NCI-H460 (cell line): Measurements from ENCODE around the gene TCL1A. TPM values are rescaled to one million over a fixed set of nuclear protein-coding genes. Genes with fewer than 3 reads are reported as not detected.
"Not testable (repeated sequence)": the region's sequence is repeated elsewhere in the genome, so short reads cannot be mapped to it uniquely, and the experiment has no call there.

ENCODE experiments used
- DNase-seq: peaks from one replicate; pipeline ENCODE4 v3.0.0-alpha.2; 2016; ENCODE audit warnings: low read depth; ENCODE audit errors: extremely low read depth
- polyA plus RNA-seq: library from polyadenylated mRNA; depleted of rRNA; stranded (reverse); fragments of >200 nt; gene quantifications from 2 replicates; pipeline ENCODE4 v1.2.3, GENCODE V29; 2014; cell fraction: nucleus; rRNA removed
- total RNA-seq: library from RNA; depleted of rRNA; stranded (reverse); fragments of >200 nt; shearing (Covaris generic); gene quantifications from 2 replicates; pipeline ENCODE4 v1.2.3, GENCODE V29; 2014; rRNA removed

The TCL1A gene
- total RNA-seq = not detected in 2 replicates
- not detected in 2 replicates for polyA plus RNA-seq

GRCh38 chr14:95713596-95714371 lies at the start of gene TCL1A:
Gene TCL1A, minus strand, starts transcription at chr14:95714125. Its CDS starts 59 bp downstream, at chr14:95714066.
- DNase-seq = no peak

DNA sequence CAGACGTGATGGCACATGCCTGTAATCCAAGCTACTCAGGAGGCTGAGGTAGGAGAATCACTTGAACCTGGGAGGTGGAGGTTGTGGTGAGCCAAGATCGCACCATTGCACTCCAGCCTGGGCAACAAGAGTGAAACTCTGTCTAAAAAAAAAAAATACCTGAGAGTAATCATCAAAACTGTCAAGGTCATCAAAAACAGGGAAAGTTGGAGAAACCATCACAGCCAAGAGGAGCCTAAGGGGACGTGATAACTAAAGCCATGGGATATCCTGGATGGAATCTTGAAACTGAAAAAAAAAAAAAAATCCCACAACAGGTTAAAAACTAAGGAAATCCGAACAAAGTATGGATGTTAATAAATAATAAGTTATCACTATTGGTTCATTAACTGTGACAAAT lies 49.1 kb upstream of the TCL1A start:
- not testable (repeated sequence) for DNase-seq

DNA sequence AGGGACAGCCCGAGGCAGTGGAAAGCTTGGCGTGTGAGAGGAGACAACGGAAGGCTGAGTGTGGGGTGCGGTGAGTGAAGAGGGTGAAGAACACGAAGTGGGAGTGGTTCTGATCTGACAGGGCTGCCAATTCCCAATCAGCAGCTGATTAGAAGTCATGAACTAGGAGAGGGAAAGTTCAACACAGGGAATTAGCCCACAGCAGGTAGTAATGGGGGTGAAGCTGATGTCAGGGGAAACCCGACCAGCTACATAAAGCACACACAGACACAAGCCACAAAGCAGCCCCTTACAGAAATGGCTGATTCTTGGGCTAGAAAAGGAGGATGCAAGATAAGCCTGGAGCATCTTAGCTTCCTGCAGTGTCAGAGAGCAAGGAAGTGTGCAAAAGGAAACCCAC lies 47.5 kb upstream of the TCL1A start:
- DNase-seq = no peak

GRCh38 chr14:95760596-95760995 lies 46.7 kb upstream of the TCL1A start:
- DNase-seq = no peak

DNA sequence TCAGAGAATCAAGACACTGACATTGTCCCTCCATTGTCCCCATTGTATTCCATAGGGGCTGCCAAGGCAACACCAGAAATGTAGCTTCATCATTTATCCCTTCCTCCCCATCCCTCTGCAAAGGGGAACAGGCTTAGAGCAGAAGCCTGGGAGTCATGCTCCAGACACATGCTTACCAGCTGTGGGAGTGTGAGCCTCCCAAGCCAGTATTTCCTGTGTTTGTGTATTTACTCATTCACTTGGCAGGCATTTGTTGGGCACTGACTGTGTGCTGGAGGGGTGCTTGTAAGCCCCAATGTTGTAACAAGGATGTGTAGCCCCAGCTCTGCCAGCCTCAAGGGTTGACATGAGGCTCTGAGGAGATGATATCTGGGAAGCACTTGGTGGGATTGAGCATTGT lies 46.0 kb upstream of the TCL1A start:
- DNase-seq = no peak

- DNase-seq = no peak
Observed at GRCh38 chr14:95758331-95758730, 44.4 kb upstream of the TCL1A start.

DNA sequence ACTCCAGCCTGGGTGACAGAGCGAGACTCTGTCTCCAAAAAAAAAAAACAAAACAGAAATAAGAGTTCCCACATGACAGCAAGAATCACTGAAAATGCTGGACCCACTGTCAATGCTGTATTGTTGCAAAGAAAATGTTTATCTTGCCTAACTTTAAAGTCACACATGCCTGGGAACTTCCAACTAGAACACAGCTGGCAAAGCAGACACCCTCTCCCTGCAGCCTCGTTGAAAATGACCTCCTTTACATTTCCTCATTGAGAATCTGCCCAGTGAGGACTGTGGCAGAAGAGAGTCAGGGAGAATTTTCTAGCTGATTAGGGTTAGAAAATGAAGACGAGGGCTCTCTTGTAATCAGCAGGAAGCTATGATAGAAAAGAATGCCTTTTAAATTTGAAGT lies 42.8 kb upstream of the TCL1A start:
- DNase-seq = no peak

GRCh38 chr14:95756127-95756526 lies 42.2 kb upstream of the TCL1A start:
- DNase-seq = no peak

DNA sequence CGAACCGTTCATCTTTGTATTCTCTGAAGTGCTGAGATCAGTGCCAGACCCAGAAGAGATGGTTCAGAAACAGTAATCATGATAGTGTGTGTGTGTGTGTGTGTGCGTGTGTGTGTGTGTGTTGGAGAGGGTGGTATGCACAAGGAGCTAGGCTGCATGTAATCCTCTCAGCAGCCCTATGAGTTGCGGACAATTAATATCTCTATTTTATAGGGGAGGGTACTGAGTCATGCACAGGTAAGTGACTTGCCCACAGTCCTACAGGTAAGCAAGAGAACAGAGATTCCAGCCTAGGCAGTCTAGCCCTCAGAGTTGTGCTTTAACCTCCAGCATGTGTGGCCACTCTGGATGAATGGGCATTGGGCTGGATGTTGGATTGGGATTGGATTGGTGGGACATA lies 27.9 kb upstream of the TCL1A start:
- DNase-seq = no peak

DNA sequence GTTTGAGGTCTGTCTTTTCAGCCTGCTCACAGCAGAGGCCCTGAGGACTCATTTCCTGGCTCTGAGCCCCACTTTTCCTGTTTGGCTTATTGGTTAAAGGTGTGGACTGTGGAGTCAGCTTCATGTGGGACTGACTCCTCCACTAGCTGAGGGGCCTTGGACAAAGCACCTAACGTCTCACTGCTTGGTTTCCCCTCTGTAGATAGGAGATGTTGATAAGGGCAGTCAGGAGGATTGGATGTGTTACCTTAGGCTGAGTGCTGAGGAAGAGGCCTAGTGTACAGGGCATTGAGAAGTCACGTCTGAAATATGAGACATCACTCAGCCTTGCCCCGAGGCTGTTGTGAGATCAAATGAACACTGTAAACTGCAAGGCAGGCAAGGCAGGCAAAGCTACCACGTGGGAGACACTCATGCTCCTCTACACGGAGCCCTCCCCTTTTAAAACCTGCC lies 27.1 kb upstream of the TCL1A start:
- no peak for DNase-seq

- DNase-seq = no peak
Observed at GRCh38 chr14:95739356-95739755, 25.4 kb upstream of the TCL1A start.

- no peak for DNase-seq
Observed at GRCh38 chr14:95733212-95733611, 19.3 kb upstream of the TCL1A start.

DNA sequence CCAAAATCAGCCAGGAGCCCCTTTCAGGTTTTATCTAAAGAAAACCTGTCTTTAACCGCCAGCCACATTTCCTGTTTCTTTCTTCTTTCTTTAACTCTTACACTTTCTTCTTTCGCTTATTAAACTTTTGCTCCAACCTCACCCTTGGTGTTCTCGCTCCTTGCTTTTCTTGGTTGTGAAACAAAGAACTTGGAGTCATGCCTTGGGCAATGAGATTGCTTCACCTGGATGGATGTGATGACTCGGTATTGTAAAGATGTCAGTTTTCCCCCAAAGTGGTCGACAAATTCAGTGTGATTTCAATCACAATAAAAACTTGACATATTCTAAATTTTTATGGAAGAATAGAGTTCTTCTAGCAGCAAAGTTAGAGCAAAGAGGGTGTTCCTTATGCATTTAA lies 16.2 kb upstream of the TCL1A start:
- no peak for DNase-seq

GRCh38 chr14:95729402-95730028 lies 15.6 kb upstream of the TCL1A start:
- not testable (repeated sequence) for DNase-seq

GRCh38 chr14:95727056-95727700 lies 13.3 kb upstream of the TCL1A start:
- DNase-seq = no peak

DNA sequence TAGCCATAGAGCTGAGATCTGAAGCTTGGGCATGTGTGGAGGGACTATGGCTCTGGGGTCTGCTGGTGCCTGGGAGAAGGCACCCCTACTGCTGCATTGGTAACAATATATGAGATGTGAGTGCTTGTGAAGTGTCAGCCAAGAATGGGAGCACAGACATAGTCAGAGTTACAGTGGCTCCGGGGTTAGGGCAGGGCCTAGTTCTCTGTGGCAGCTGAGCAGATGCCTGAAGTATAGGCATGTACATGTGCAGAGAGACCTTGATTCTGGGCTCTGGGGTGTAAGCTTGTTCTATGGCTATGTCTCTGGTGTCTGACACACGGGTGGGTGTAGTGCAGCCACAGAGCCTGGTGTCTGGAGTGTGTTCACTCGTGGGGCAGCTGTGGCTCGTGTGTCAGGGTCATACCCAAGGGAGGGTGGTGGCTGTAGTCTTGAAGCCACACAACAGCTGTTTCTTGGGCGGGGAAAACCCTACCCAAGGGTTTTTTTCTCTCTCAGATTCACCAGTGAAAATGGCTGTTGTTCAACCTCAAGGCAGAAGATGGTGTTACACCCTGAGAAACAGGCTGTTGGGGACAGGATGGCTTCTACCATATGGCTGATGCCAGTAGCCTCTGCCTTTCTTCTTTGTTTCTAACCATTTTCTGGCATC lies 11.9 kb upstream of the TCL1A start:
- no peak for DNase-seq

DNA sequence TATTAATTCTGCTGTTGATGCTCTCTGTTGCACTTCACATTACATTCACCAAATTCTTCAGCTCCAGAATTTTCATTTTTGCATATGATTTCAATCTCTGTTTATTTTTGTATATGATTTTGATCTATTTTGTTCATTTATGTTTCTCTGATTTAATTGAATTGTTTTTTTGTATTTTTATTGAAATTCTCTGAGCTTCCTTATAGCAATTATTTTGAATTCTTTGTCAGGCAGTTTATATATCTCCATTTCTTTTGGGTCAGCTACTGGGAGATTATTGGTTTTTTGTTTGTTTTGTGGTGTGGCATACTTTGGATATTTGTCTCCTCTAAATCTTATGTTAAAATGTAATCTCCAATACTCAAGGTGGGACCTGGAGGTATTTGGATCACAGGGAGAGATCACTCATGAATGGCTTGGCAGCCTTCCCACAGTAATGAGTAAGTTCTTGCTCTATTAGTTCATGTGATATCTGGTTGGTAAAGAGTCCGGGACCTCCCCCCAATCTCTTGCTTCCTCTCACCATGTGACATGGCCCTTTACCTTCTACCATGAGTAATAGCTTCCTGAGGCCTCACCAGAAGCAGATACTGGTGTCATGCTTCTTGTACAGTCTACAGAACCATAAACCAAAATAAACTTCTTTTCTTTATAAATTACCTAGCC lies 8.7 kb upstream of the TCL1A start:
- no peak for DNase-seq

DNA sequence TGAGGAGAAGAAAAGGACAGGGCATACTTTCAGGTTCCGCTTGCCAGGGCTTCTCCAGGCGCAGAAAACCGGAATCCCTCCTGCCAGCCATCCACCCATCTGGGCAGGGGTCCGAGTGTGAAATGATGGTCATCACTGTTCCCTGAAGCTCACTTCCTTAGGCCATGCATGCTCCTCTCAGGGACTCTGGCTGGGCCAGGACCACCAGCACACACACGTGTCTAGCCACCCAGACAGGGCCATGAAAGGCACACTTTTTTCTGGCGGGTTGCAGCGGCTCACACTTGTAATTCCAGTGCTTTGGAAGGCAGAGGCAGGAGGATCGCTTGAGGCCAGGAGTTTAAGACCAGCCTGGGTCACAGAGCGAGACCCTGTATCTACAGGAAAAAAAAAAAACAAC lies 1.5 kb downstream of the TCL1A start:
- no peak for DNase-seq

DNA sequence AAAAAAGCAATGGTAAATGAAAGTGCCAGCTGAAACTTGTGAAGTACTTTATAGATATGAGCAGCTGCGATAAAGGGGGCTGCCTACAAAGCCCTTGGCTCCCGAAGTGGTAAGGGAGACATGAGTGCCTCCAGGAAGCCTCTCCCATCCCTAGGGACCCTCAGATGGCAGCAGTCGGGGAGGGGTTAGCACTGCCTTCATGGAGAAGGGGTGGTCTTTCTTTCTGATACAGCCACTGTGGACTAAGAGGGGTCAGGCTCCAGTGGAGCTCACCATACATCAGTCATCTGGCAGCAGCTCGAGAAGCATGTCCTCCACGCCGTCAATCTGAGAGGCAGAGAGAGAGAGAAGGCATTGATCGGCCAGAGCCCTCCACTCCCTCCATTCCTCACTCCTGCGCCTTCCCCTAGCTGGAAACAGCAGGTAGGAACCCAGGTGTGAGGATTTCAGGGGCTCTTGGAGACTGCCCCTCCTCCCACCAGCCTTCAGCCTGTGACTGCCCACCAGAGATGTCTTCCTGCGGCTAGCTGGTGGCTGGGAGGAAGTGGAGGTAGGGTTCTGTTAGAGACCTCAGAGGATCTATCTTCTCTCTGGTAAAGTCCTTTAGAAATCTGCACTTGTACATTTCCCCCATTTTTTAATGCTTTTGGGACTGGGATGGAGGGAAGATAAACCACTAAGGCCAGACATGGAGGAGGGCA lies 2.3 kb downstream of the TCL1A start:
- no peak for DNase-seq

DNA sequence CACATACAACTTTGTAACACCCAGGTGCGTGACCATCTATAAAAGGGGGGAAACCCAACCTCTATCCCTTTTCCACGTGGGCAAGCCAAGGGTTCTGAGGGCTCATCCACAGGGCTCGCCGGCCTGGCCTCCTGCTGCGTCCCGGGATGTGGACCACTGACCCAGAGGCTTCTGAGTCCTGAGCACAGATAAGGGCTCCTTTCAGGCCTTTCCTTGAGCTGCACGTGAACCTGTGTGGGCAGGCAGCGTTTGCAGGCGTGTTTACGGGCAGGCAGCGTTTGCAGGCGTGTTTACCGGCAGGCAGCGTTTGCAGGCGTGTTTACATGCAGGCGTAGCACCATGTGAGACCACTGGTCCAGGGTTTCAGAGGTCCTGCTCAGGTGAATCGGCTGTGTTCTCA lies 3.8 kb downstream of the TCL1A start:
- no peak for DNase-seq
